Measurements from ENCODE around the gene DLGAP1.

- TF ChIP-seq EZH2 (IDR thresholded peaks at IDR 0.05; ENCODE audit: borderline replicate concordance, low read length), result no peak
- TF ChIP-seq CTCF (IDR thresholded peaks at IDR 0.05; ENCODE audit: low read length), result no peak
Measured at GRCh38 chr18:4134700-4135099, 320.4 kb downstream of the DLGAP1 start.

All from OCI-LY1 (cell line).